ENCODE measurements around the gene PDGFA.

PDGFA gene

DNA sequence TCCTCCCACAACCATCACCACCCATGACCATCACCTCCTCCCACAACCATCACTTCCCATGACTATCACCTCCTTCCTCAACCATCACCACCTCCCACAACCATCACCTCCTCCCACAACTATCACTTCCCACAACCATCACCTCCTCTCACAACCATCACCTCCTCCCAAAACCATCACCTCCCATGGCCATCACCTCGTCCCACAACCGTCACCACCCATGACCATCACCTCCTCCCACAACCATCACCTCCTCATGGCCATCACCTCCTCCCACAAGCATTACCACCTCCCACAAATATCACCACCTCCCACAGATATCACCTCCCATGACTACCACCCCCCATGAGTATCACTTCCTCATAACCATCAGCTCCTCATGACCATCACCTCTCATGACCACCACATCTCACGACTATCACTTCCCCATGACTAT is 52.2 kb downstream of the PDGFA start:
- H3K4me3 ChIP-seq (ENCODE audit: control insufficient read depth, low read depth, low read length), result no peak overlapping the region
- no peak for TF ChIP-seq CTCF (IDR thresholded peaks at IDR 0.05; ENCODE audit: control insufficient read depth, insufficient read depth, low read depth, low read length, missing control alignments)
- DNase-seq (ENCODE audit: low read depth), result no peak

GRCh38 chr7:466465-467191 is 53.0 kb downstream of the PDGFA start:
- no peak overlapping the region for H3K4me3 ChIP-seq (ENCODE audit: control insufficient read depth, low read depth, low read length)
- TF ChIP-seq CTCF (IDR thresholded peaks at IDR 0.05; ENCODE audit: control insufficient read depth, insufficient read depth, low read depth, low read length, missing control alignments), result no peak
- DNase-seq (ENCODE audit: low read depth), result no peak

- no peak for DNase-seq (ENCODE audit: low read depth)
- no peak for TF ChIP-seq CTCF (IDR thresholded peaks at IDR 0.05; ENCODE audit: control insufficient read depth, insufficient read depth, low read depth, low read length, missing control alignments)
- no peak overlapping the region for H3K4me3 ChIP-seq (ENCODE audit: control insufficient read depth, low read depth, low read length)
These were observed 53.8 kb downstream of the PDGFA start for GRCh38 chr7:465710-466400.

- H3K4me3 ChIP-seq (ENCODE audit: control insufficient read depth, low read depth, low read length), result no peak overlapping the region
- DNase-seq (ENCODE audit: low read depth), result peak; percentile 55
- no peak for TF ChIP-seq CTCF (IDR thresholded peaks at IDR 0.05; ENCODE audit: control insufficient read depth, insufficient read depth, low read depth, low read length, missing control alignments)
These were observed 54.9 kb downstream of the PDGFA start for GRCh38 chr7:464454-465401.

GRCh38 chr7:463817-464453 is 55.7 kb downstream of the PDGFA start:
- no peak overlapping the region for H3K4me3 ChIP-seq (ENCODE audit: control insufficient read depth, low read depth, low read length)
- TF ChIP-seq CTCF (IDR thresholded peaks at IDR 0.05; ENCODE audit: control insufficient read depth, insufficient read depth, low read depth, low read length, missing control alignments), result no peak
- DNase-seq (ENCODE audit: low read depth), result no peak

- no peak for TF ChIP-seq CTCF (IDR thresholded peaks at IDR 0.05; ENCODE audit: control insufficient read depth, insufficient read depth, low read depth, low read length, missing control alignments)
- H3K4me3 ChIP-seq (ENCODE audit: control insufficient read depth, low read depth, low read length), result no peak overlapping the region
- no peak for DNase-seq (ENCODE audit: low read depth)
These were observed 56.3 kb downstream of the PDGFA start for GRCh38 chr7:463362-463781.

All from AG09309 (cell line).